GM19328 (cell line): ENCODE data around the gene GUCY2D.
"Not testable (repeated sequence)": the region's sequence is repeated elsewhere in the genome, so short reads cannot be mapped to it uniquely, and the experiment has no call there.

Source experiments
- ATAC-seq: cut with Tn5 transposase; IDR thresholded peaks from one replicate; pipeline ENCODE4 v1.9.1; 2021; ENCODE audit warnings: mild to moderate bottlenecking, moderate library complexity; ENCODE audit not compliant: unreplicated experiment

The GUCY2D gene

DNA sequence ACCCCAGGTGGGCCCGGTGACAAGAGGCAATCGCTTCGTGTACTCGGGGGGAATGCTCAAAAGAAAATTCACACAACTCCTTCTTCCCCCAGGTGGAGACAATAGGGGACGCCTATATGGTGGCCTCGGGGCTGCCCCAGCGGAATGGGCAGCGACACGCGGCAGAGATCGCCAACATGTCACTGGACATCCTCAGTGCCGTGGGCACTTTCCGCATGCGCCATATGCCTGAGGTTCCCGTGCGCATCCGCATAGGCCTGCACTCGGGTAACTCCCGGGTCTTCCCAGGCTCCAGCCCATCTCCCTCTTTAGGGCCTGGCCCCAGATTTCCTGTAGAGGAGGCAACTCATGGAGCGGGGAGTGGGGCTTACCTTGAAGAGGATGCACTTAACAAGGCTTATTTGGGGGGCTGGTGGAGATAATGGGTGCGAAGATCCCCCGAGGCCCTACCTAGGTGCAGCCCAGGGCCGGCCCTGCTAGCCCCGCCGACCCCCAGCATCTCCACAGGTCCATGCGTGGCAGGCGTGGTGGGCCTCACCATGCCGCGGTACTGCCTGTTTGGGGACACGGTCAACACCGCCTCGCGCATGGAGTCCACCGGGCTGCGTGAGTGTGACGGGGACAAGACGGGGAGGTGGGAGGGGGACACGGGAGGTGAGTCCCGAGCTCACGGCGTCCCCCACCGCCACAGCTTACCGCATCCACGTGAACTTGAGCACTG, 13.0 kb downstream of the GUCY2D start:
- no peak for ATAC-seq

DNA sequence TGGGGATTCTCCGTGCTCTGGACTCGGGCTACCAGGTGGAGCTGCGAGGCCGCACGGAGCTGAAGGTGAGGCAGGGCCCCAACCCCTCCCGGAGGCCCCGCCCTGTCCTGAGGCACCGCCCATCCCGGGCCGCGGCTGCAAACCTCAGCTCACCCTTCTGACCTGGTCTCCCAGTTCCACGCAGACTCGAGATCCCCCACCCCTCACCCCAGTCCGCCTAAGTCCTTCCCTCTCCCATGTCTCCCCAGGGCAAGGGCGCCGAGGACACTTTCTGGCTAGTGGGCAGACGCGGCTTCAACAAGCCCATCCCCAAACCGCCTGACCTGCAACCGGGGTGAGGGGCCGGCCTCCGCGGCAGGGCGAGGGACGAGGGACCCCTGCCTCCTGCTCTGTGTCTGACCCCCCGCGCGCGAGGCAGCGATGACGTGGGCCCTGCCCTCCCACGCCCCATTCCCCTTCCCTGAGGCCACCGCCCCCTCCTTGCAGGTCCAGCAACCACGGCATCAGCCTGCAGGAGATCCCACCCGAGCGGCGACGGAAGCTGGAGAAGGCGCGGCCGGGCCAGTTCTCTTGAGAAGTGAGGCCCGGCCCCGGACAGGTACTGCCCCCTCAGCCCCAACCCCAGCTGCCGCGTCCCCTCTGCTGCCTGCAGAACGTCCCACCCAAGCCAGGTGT, 13.7 kb downstream of the GUCY2D start:
- no peak for ATAC-seq

DNA sequence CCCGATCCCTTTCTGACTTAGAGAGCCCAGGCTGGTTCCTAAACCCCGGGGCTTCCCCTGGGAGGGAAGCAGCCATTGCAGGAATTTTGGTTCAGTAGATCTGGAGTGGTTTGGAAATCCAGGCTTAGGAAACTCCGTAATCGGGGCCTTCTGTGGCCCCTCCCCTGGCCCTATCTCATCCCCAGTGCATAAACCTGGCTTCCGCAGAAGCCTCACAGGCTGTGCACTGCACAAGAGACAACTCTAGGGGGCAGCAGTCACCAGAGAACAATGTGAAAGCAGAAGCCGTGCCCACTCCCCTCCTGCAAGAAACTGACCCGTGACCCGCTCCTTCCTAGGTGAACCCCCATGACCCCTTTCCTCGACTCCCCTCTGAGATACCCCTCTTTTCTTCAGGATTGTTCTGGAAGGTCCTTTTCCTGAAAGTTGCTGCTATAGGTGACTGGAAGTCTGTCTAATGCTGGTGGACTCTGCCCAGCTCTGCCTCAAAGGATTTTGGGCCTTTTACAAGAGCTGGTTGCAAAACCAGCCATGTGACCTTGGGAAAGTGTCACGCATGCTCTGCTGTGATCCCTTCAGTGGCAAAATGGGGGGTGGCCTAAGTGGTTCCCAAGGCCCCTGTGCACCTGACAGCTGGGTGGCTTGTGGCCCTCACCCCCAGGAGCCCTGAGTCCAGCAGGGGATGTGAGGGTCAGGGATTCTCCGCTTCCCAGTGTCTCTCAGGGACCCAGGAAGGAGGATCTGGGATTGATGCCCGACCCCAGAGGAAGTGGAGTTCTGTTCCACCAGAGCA, 14.4 kb downstream of the GUCY2D start:
- no peak for ATAC-seq

DNA sequence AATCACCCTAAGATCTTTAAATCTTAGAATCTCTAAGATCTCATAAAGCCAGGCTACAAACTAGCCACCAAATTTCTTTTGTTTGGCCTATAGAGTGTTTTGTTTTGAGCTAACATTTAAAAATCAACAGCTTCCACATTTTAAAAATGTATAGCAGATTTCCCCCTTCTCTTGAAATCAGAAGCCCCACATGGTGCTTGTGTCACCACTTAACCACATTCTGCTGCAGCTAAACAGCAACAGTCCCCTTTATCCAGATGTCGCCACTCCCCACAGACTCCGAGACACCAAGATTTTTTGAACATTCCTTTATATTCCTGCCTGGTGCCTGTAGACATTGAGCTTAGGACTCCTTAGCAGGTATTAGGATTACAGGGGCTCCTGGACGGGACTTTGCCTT, 16.0 kb downstream of the GUCY2D start:
- ATAC-seq, result no peak

DNA sequence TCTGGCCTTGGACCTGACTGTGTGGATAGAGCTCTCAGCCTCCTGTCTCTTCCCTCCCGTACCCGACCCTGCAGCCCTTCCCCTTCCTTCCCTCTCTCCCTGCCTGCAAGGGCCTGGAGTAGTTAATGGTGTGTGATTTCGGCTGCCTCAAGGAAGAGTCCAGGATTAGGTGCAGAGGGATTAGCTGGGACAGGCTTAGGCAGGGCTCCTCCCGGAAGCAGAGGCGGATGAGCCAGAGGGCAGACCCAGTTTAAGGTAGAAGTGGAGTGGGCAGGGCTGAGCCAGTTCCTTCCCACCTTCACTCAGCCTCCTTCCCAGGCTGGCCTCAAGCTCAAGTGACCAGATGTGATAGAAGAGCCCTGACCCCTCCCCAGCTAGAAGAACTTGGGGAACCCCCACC, 16.8 kb downstream of the GUCY2D start:
- ATAC-seq, result no peak

DNA sequence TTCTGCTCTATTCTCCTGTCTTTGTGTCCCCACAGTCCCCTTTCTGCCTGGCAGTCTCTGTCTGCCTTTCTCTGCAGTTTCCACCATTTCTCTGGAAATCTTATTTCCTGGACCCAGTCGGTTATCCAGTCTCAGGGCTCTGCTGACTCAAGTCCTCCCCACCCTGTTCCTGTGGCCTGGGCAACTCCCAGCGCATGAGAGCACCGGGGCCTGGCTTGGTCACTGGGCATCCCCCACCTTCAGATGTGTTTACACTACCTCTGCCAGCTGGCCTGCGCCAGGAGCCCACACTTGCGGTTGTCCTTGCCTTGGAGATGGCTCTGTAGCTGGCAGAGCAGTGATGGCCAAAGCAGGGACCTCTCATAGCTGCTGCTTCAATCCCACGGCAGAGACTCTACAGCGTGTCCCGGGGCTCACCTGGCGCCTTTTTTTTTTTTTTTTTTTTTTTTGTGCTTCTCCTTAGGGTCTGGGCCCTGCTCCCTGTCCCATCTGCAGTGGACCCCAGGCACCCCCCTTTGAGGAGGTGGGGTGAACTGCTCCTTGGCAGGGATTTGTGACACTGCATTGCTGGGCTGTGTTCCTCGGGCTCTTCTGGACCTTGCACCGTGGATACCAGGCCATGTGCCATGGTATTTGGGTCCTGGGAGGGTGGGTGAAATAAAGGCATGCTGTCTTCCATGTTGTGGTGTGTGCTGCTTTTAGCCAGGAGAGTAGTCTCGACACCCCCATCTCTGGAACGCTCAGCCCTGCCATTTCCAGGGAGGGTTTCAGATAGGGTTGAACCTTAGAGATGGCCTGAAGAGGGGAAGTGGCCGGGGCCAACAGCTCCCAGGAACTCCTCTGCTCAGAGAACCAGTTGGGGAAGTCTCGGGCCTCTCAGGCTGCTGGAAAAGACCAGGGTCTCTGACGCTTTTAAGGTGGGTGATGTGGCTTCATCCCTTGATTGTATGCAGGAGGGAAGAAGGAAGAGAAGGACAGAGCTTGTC, 17.5 kb downstream of the GUCY2D start:
- ATAC-seq, result no peak

DNA sequence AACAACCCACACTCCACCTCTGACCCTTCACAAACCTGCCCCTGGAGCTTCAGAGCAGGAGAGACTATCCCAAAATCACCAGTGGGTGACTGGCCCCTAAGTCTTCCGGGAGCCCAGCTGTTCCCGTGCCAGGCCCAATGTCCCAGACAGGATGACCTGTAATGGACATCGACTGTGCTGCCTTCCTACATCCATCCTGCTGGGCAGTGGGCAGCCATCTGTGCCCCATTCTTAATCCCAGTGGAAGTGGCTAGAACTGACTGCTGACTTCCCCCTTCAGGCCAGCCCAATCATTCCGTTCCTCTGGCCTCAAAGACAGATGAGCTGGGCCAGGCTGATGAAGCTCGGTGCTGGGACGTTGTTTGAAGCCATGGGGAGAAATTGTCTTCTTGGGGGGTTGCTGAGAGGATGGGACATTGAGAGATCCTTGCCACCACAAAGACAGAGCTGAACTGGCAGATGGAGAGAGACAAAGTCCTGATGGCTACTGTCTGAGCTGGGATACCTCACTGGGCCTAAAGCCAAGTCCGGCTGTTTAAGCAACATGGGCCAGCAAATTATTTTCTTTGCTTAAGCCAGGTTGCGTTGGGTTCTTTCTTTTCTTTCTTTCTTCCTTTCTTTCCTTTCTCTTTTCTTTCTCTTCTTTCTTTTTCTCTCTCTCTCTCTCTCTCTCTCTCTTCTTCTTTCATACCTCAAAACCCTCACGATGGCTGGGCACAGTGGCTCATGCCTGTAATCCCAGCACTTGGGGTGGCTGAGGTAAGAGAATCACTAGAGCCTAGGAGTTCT, 18.6 kb downstream of the GUCY2D start:
- ATAC-seq, result no peak

DNA sequence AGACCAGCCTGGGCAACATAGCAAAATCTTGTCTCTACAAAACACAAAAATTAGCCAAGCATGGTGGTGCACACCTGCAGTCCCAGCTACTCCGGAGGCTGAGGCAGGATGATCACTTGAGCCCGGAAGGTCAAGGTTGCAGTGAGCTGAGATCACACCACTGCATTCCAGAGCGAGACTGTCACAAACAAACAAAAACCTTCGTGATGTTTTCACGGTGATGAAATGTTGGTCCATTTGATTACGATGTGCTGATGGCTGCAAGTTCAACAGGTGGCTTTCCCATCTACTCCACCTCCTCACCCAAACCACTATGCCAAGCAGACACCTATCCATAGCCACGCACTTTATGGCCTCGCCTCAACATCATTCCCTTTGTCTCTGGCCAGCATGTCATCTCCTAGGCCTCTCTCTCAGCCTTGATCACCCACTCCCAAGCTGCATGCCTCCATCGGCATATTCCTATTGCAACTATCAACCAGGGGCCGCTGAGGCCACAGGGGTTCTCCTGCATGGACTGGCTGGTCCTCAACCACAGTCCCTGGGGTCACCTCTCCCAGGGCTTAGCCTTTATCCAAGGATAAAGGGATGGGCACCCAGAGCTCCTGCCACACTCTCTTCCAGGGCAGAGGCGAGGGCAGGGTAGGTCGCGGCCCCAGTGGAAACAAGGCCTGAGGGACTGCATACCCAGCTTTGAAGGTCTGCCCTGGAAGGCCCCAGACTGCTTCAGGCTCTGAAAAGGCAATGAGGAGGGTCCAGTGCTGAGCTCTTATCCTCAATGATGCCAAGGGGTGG, 19.3 kb downstream of the GUCY2D start:
- ATAC-seq, result no peak

DNA sequence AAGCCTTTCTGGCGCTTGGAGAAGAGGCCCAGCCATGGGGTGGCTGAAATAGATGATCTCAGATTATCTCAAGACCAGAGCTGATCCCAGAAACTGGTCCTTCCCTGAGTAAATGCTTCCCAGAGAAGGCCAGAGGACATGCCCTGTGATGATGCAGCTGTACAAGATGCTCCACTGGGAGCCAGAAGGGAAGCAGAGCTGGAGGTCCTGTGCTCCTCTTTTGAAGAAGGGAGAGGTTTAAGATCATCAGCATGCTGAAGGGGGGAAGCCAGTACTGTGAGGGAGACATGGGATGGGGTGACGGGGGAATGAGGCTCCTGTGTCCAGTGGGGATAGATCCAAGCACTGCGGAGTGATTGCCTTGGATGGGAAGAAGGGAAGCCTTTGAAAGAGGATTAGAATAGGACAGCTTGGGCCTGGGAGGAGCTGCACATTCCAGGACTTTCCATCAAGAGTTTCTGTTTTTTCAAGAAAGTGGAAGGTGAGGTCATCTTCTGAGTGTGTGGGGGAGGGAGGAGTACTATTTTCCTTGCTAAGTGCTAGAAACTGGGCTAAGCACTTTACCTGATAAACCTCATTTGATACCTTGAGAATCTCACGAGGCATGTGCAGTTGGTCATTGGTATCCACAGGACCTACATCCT, 20.1 kb downstream of the GUCY2D start:
- no peak for ATAC-seq

DNA sequence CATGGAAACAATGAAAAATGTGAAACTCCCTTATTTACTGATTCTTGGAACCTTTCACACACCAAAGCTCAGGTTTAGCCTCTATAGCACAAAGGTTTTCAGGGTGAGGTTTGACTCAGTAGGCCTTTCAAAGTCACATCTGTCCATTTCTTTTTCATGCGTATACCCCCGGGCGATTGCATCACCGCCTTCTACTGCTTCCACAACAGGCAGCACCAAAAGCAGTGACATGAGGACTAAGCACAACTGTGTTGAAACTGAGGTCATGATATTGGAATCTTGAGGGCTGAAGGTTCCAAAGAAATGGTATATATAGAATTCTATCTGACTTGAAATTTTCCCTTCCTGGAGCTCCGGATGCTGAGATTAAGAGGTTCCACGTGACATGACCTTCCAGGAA, 21.7 kb downstream of the GUCY2D start:
- ATAC-seq, result not testable (repeated sequence)

DNA sequence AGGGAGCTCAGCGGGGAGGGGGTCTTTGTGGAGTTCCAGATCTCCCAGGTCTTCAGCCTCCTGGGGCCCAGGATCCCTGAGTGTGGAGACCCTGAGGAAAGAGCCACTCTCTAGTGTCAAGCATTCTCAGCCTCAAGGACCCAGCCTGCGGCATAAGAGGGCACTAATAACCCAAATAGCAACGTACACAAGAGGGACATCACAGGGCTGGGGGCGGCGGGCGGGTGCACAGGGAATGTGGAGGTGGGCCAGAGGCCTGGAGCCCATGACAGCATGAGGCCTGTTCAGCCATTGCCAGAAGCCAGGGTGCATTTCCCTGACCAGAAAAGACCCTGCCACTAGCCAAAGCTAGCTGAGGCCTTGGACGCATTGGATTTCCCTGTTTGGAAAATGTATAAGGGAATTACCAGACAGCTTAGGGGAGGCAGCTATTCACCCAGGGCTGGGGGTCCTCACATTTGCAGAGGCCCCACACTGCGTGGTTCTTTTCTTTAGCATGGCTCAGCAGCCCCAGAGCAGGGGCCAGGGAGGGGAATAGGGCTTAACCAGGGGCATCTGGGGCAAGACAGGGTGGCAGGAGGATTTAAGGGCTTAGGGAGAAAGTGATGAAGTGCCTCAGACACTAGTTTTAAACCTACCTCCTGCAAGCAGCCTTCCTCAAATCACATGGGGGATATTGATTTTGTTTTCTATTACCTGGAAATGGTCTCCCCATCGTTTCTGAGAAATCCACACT, 22.9 kb downstream of the GUCY2D start:
- ATAC-seq, result no peak

DNA sequence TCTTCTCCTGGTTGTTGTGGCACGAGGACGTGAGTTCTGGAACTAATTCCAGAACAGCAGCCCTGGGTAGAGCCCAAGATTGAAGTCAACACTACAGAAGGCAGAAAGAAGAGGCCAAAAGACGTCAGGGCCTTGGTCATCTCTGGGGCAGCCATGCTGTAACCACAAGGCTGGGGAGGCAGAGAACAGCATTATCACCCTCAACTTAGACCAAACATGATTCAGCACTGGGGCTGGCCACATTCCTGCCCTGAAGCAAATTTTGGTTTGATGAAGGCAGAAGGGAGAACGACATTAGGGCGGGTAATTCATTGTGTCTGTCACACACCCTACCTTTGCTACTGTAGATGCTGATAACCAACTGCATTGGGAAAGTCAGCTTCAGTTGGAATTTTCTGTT, 26.7 kb downstream of the GUCY2D start:
- ATAC-seq, result no peak

DNA sequence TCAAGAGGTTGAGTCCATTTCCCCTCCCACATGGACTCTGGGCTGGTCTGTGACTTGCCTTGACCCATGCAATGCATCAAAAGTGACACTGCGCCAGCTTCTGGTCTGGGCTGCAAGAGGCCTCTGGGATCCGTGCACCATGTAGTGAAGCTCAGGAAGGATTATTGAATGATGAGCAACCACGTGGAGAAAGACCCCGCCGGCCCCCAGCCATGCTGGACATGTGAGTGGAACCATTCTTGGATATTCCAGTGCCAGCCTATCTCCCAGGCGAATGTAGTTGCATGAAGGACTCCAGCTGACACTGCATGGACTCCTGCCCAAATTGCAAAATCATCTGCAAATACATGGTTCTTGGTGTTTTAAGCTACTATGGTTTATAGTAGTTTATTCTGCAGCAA, 28.8 kb downstream of the GUCY2D start:
- ATAC-seq, result no peak

DNA sequence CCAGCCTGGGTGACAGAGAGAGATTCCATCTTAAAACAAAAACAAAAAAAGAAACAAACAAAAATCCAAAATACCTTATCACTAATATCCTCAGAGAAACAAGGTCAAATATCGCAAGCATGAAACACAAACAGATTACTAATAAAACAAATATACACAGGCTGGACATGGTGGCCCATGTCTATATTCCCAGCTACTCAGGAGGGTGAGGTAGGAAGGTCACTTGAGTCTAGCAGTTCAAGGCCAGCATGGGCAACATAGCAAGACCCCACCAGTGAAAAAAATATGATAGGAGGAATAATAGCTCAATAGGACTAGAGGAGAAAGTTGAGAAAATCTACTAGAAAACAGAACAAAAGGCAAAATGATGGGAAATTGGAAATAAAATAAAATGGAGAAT, 29.5 kb downstream of the GUCY2D start:
- ATAC-seq, result no peak

DNA sequence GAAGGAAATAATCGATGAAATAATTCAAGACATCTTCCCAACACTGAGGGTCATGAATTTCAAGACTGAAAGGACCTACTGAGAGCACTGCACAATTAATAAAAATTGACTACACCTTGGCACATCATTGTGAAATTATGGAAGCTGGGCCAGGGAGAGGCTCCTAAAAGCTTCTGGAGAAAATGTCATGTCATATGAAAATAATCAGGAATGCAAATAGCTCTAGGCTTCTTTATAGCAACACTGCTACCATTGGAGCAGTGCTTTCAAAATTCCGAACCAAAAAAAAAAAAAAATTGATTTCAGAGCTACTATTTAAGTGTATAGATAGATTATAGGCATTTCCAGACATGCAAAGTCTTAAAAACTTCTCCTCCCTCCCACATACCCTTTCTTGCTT, 30.0 kb downstream of the GUCY2D start:
- ATAC-seq, result no peak

DNA sequence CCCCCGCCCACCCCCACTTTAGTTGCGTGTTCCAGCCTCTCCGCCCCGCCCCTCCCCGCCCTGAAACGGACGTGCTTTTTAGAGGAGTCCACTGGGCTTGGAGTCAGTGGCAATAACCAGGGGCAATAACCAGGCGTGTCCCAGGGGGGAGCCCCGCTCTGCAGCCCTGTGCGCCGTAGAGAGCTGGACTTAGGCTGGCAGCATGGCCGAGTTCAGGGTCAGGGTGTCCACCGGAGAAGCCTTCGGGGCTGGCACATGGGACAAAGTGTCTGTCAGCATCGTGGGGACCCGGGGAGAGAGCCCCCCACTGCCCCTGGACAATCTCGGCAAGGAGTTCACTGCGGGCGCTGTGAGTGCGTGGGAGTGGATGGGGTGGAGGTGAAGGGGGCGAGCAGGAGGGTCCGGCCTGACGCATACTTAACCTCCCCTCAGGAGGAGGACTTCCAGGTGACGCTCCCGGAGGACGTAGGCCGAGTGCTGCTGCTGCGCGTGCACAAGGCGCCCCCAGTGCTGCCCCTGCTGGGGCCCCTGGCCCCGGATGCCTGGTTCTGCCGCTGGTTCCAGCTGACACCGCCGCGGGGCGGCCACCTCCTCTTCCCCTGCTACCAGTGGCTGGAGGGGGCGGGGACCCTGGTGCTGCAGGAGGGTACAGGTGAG, 36.7 kb downstream of the GUCY2D start, which contains the start of gene ALOX15B:
Gene ALOX15B (plus strand): TSS at position 106 of the 657 bp plus-strand sequence. CDS start 97 bp downstream, at position 203.
- no peak for ATAC-seq

DNA sequence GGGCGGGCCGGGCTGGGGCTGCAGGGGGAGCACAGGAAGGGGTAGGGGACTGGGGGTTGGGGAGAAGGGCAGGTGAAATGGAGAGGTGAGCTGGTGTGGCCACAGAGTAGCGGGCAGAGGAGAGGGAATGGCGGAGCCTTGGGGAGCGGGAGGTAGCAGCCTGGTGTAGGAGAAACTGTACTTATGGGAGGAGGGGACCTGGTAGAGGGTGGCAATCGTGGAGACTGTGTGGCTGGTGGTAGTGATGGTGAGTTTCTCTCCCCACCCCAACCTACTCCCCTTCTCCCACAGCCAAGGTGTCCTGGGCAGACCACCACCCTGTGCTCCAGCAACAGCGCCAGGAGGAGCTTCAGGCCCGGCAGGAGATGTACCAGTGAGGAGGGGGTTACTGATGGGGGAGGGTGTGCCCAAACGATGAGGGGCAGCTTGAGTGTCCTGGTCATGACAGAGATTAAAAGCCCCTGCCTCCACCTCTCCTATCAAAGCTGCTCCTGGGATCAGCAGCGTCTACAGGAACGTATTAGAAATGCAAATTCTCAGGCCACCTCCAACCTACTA, 37.3 kb downstream of the GUCY2D start:
- ATAC-seq, result no peak
